HG02610 (cell line): ENCODE measurements around the gene TTC1.
"Not testable (repeated sequence)": the region's sequence is repeated elsewhere in the genome, so short reads cannot be mapped to it uniquely, and the experiment has no call there.

Source experiments
- ATAC-seq: cut with Tn5 transposase; IDR thresholded peaks from one replicate; pipeline ENCODE4 v1.9.1; 2021; ENCODE audit warnings: mild to moderate bottlenecking, moderate library complexity; ENCODE audit not compliant: unreplicated experiment

Gene TTC1

GRCh38 chr5:159995907-159996306, 13.0 kb upstream of the TTC1 start:
- no peak for ATAC-seq

DNA sequence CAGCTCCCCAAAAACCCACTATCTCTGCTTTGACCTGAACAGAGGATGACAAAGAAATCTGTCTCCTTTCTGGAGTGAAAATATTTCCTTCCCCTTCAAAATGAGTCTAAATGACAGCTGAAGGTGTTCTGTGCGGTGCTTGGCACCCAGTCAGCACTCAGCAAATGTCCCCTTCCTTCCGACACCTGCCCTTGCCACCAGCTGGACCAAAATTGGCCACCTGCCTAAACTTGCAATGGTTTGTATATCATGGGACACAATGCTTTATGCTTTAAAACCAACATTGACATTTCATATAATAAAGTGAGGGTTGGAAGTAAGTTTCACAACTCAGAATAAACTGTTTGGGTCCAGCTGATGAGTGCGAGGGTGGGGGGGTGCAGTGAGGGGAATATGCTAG, 7.5 kb upstream of the TTC1 start:
- no peak for ATAC-seq

- ATAC-seq, result no peak
Measured at GRCh38 chr5:160007514-160007913, 1.4 kb upstream of the TTC1 start.

- ATAC-seq, result not testable (repeated sequence)
Measured at GRCh38 chr5:160008529-160008876, 436 bp upstream of the TTC1 start.

DNA sequence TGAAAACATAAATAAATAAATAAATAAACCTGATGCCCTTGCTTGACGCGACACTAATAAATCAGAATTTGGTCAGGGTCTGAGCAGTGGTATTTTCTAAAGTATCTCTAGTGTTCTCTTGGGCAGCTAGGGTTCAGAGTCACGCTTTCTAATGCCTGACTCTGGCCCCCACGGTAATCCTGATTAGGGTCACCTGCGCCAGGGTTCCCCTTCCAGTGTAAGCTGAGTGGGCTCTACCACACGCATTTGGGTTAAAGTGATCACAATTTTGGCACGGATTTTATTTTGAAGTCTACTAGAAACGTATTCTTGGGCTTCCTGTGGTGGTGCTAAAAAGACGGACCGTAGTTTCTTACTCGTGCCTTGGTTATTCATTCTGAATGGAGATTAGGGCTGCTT, 651 bp downstream of the TTC1 start:
- peak; percentile 8 for ATAC-seq

DNA sequence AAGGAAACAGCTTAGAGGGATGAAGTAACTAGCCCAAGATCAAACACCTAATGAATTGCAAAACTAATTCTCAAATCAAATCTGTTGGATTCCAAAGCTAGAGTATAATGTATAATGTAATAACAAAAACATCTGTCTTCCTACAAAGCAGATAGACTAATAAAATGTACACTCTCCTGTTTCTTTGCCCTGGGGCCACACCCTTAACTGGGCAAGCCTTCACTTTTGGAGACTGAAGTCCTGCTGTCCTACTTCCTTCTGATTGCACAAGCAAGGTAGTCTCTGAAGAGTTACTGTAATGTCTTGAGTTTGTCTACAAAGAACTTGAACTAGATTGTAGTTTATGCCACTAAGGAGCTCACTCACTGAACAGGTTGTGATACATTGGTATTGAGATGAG, 2.5 kb downstream of the TTC1 start:
- ATAC-seq, result no peak

GRCh38 chr5:160014197-160014596, 5.3 kb downstream of the TTC1 start:
- not testable (repeated sequence) for ATAC-seq

GRCh38 chr5:160018945-160019625, 10.1 kb downstream of the TTC1 start:
- no peak for ATAC-seq

- no peak for ATAC-seq
Measured at GRCh38 chr5:160020266-160020770, 11.4 kb downstream of the TTC1 start.

- no peak for ATAC-seq
Measured at GRCh38 chr5:160020964-160021363, 12.0 kb downstream of the TTC1 start.

DNA sequence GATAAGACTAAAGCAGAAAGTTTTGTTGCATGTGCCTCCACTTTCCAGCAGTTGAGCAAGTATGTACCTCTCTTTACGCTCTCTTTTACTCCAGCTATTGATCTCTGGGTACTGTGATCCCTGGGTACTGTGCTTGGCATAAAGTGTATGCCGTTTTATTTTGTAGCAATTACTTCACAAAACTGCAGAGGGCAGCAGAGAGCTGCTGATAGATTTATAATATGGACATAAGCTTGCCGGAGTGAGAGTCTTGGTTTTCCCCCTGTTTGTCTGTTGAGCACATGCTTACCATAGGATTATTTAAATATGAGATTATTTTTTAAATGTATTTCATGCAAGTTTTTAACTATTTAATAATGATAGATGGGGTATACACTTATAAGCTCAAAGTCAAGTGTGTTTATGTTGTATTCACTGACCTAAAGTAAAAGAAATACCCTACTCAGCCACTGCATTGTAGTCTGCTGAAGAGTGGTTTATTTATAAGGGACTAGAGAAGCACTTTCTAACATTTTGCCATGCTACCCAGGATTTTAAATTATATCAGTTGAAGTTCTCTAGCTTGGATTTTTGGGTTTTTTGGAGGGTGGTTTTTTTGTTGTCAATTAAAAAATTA, 13.0 kb downstream of the TTC1 start:
- ATAC-seq, result peak; percentile 92

- ATAC-seq, result no peak
Measured at GRCh38 chr5:160023007-160023907, 14.3 kb downstream of the TTC1 start.

DNA sequence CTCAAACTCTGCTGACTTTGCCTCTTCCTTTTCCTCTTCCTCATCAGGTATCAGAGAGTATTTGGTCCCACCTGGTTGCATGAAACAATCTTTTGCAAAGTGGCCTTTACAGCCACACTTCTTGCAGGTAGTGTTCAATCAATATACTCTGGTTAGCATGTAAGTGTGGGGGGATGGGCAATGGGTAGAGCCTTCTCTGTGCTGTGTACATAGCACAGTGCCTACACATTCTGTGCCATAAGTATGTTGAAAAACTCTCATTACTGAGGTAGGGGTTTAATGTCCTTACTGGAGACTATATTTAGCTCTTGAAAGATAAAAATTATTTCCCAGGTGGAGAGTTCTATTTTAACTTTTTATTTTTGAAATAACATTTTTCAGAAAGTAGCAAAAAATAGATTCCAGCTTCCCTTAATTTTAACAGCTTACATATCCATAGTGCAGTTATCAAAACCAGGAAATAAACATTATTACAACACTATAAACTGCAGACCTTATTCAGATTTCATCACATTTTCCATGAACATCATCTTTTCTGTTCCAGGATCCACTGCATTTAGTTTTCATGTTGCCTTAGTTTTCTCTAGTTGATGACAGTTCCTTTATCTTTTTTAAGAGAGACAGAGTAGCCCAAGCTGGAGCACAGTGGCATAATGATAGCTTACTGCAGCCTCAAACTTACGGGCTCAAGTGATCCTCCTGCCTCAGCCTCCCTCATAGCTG, 15.1 kb downstream of the TTC1 start:
- ATAC-seq, result no peak

DNA sequence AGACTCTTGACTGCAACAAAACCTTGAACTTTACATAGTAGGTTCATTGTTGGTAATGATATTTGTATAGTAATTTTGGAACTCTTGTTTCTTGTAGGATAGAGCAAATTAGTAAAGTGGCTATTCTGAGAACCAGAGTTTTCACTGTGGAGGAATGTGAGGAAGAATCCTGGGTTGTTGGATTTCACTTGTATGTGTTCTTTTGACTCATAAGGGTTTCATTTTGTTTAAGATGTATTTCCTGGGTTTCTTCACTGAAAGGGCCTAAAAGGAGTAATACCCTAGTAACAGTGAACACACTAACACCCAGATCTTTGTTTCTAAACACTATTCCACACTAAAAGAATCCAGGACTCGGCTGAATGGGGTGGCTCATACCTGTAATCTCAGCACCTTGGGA, 20.1 kb downstream of the TTC1 start:
- ATAC-seq, result no peak

DNA sequence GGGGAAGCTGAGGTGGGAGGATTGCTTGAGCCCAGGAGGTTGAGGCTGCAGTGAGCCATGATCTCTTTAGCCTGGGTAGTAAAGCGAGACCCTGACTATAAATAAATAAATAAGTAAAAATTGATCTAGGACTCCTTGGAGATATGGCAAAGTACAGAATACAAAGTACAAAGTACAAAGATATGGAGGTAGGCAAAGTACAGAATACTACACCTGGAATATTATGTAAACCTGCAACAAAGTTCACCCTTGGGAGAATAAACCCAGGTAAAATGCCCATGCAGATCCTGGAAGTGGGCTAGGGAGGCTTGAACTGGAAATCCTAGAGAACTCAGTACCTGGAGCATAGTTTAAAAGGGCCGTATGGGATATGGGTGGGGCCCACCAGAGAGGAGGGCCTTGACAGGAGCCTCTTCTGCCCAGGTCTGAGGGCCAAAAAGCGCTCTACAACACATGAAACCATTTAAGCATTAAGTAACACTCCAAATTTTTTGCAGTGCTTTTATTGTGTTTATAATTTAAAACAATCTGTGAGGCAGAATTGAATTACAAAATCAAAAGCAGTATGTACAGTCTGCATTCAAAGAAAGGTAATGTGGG, 20.7 kb downstream of the TTC1 start:
- ATAC-seq, result no peak

- ATAC-seq, result no peak
Measured at GRCh38 chr5:160030631-160031377, 21.9 kb downstream of the TTC1 start.

- no peak for ATAC-seq
Measured at GRCh38 chr5:160033546-160034252, 24.8 kb downstream of the TTC1 start.

DNA sequence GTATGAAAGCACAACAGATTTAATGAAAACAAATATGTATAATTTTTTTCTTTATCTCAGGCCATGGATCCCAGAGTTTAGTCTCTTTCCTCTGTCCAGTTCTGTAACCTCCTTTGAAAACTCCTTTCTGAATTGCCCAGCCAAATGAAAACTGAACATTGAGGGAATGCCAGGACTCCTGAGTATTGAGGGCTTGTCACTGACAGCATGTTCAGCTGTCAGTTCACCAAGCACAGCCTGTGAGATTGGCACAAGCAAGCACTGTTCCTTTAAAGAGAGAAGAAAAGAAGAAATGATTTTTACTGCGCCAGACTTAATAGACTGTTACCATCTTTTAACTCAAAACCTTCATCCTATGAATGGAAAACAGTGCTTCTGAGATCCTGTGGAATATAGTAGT, 27.3 kb downstream of the TTC1 start:
- ATAC-seq, result no peak

GRCh38 chr5:160036884-160037283, 27.9 kb downstream of the TTC1 start:
- ATAC-seq, result no peak
